ENCODE data around the gene HLCS. TPM values are rescaled to one million over a fixed set of nuclear protein-coding genes. Genes with fewer than 3 reads are reported as not detected.

The HLCS gene
- polyA plus RNA-seq, 1 of the 3 experiments (the other 2 are of a cell fraction), result 13.0 TPM

- H4K20me1 ChIP-seq (ENCODE audit: insufficient read depth), result no peaks in the 10 kb centered on the region
- H2AFZ ChIP-seq (ENCODE audit: low read depth), result no peak overlapping the region
- H3K4me2 ChIP-seq, result no peak overlapping the region
- peaks cover 18% of the 10 kb centered on the region for H3K9me3 ChIP-seq
- no peaks in the 10 kb centered on the region for H3F3A ChIP-seq (replicated peaks; ENCODE audit: insufficient read depth)
- H3K4me1 ChIP-seq (ENCODE audit: control insufficient read depth in 1 of 2, insufficient read depth in 2 of 2, low read depth in 1 of 2, low read length in 1 of 2), result no peaks in the 10 kb centered on the region
- no peak for DNase-seq
- WGBS (ENCODE audit: low lambda C conversion rate), result 100% methylated on average over 7 of the region's 12 CpGs
- H3K9me2 ChIP-seq, result no peaks in the 10 kb centered on the region
- ChIA-PET POLR2A (no interaction called here), CTCF (no interaction called here)
- H3K27ac ChIP-seq (ENCODE audit: low read depth in 2 of 2, low read length in 1 of 2), result no peak overlapping the region
- no peaks in the 10 kb centered on the region for H3K79me2 ChIP-seq (ENCODE audit: insufficient read depth)
- H3K9ac ChIP-seq, result no peak overlapping the region
- no peaks in the 10 kb centered on the region for H3K27me3 ChIP-seq (ENCODE audit: insufficient read depth)
- TF ChIP-seq, protein P1, sequence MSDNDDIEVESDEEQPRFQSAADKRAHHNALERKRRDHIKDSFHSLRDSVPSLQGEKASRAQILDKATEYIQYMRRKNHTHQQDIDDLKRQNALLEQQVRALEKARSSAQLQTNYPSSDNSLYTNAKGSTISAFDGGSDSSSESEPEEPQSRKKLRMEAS (IDR thresholded peaks at IDR 0.05; ENCODE audit: low read depth), result no peak
- TF ChIP-seq GATA2 (CRISPR knock-in tag; IDR thresholded peaks at IDR 0.05) (no peak), EP300 (IDR thresholded peaks at IDR 0.05; ENCODE audit: borderline replicate concordance in 1 of 2, low read depth in 1 of 2, low read length in 1 of 2) (no peak), EZH2phosphoT487 (IDR thresholded peaks at IDR 0.05; ENCODE audit: borderline replicate concordance, low read depth) (no peak), RAD21 (IDR thresholded peaks at IDR 0.05; ENCODE audit: low read length) (no peak), POLR2AphosphoS5 (IDR thresholded peaks at IDR 0.05; ENCODE audit: low read depth, low read length) (no peak), NFIC (IDR thresholded peaks at IDR 0.05; ENCODE audit: borderline replicate concordance) (no peak), YY1 (IDR thresholded peaks at IDR 0.05; ENCODE audit: low read depth) (no peak), RFX5 (IDR thresholded peaks at IDR 0.05; ENCODE audit: low read length) (no peak), TCF12 (IDR thresholded peaks at IDR 0.05) (no peak)
- TF ChIP-seq, protein P2, sequence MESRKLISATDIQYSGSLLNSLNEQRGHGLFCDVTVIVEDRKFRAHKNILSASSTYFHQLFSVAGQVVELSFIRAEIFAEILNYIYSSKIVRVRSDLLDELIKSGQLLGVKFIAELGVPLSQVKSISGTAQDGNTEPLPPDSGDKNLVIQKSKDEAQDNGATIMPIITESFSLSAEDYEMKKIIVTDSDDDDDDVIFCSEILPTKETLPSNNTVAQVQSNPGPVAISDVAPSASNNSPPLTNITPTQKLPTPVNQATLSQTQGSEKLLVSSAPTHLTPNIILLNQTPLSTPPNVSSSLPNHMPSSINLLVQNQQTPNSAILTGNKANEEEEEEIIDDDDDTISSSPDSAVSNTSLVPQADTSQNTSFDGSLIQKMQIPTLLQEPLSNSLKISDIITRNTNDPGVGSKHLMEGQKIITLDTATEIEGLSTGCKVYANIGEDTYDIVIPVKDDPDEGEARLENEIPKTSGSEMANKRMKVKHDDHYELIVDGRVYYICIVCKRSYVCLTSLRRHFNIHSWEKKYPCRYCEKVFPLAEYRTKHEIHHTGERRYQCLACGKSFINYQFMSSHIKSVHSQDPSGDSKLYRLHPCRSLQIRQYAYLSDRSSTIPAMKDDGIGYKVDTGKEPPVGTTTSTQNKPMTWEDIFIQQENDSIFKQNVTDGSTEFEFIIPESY (IDR thresholded peaks at IDR 0.05; ENCODE audit: borderline replicate concordance, low read depth), result no peak
- TF ChIP-seq, protein P3, sequence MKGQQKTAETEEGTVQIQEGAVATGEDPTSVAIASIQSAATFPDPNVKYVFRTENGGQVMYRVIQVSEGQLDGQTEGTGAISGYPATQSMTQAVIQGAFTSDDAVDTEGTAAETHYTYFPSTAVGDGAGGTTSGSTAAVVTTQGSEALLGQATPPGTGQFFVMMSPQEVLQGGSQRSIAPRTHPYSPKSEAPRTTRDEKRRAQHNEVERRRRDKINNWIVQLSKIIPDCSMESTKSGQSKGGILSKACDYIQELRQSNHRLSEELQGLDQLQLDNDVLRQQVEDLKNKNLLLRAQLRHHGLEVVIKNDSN (IDR thresholded peaks at IDR 0.05; ENCODE audit: borderline replicate concordance, low read depth), result no peak
- TF ChIP-seq, protein P4, sequence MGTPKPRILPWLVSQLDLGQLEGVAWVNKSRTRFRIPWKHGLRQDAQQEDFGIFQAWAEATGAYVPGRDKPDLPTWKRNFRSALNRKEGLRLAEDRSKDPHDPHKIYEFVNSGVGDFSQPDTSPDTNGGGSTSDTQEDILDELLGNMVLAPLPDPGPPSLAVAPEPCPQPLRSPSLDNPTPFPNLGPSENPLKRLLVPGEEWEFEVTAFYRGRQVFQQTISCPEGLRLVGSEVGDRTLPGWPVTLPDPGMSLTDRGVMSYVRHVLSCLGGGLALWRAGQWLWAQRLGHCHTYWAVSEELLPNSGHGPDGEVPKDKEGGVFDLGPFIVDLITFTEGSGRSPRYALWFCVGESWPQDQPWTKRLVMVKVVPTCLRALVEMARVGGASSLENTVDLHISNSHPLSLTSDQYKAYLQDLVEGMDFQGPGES (IDR thresholded peaks at IDR 0.05; ENCODE audit: low read depth, low read length), result no peak
- H3K36me3 ChIP-seq (replicated peaks in 1 of 2; ENCODE audit: control insufficient read depth in 1 of 2, insufficient read depth in 2 of 2, low read length in 1 of 2), result peaks cover 0 to 20% of the 10 kb centered on the region in 2 experiments
- H3K4me3 ChIP-seq (ENCODE audit: low read depth in 2 of 2, low read length in 1 of 2), result no peak overlapping the region
Measured at GRCh38 chr21:36874665-36875064, 91.8 kb downstream of the HLCS start.

- H3K4me3 ChIP-seq (ENCODE audit: low read depth in 2 of 2, low read length in 1 of 2), result no peak overlapping the region
- no peak overlapping the region for H3K9ac ChIP-seq
- H3K79me2 ChIP-seq (ENCODE audit: insufficient read depth), result no peaks in the 10 kb centered on the region
- no peaks in the 10 kb centered on the region for H3K9me2 ChIP-seq
- peaks cover 0 to 18% of the 10 kb centered on the region in 2 experiments for H3K36me3 ChIP-seq (replicated peaks in 1 of 2; ENCODE audit: control insufficient read depth in 1 of 2, insufficient read depth in 2 of 2, low read length in 1 of 2)
- H3K27me3 ChIP-seq (ENCODE audit: insufficient read depth), result no peaks in the 10 kb centered on the region
- 92% methylated on average over 1 of the region's 1 CpG for WGBS (ENCODE audit: low lambda C conversion rate)
- H3K4me1 ChIP-seq (ENCODE audit: control insufficient read depth in 1 of 2, insufficient read depth in 2 of 2, low read depth in 1 of 2, low read length in 1 of 2), result no peaks in the 10 kb centered on the region
- no peak overlapping the region for H3K4me2 ChIP-seq
- POLR2A ChIA-PET, result no interaction called here
- DNase-seq, result no peak
- H3K9me3 ChIP-seq, result peaks cover 16% of the 10 kb centered on the region
- no peak overlapping the region for H2AFZ ChIP-seq (ENCODE audit: low read depth)
- H3F3A ChIP-seq (replicated peaks; ENCODE audit: insufficient read depth), result no peaks in the 10 kb centered on the region
- no peak overlapping the region for H3K27ac ChIP-seq (ENCODE audit: low read depth in 2 of 2, low read length in 1 of 2)
- no peaks in the 10 kb centered on the region for H4K20me1 ChIP-seq (ENCODE audit: insufficient read depth)
- CTCF ChIA-PET, result no interaction called here
- TF ChIP-seq MEF2A (IDR thresholded peaks at IDR 0.05; ENCODE audit: borderline replicate concordance, low read depth) (no peak), CHD2 (IDR thresholded peaks at IDR 0.05; ENCODE audit: low read length, partially characterized antibody) (no peak), FOXJ3 (CRISPR knock-in tag; IDR thresholded peaks at IDR 0.05) (no peak), ELF1 (IDR thresholded peaks at IDR 0.05) (no peak), GABPA (IDR thresholded peaks at IDR 0.05; ENCODE audit: low read depth) (no peak), RXRA (IDR thresholded peaks at IDR 0.05; ENCODE audit: borderline replicate concordance, low read depth) (no peak), GATA2 (CRISPR knock-in tag; IDR thresholded peaks at IDR 0.05) (no peak), FOSL2 (IDR thresholded peaks at IDR 0.05; ENCODE audit: borderline replicate concordance, low read depth) (no peak), RAD21 (IDR thresholded peaks at IDR 0.05; ENCODE audit: low read length) (no peak)
- TF ChIP-seq, protein P3 (IDR thresholded peaks at IDR 0.05; ENCODE audit: borderline replicate concordance, low read depth), result no peak
- TF ChIP-seq, protein P4 (IDR thresholded peaks at IDR 0.05; ENCODE audit: low read depth, low read length), result no peak
- TF ChIP-seq, protein P5, sequence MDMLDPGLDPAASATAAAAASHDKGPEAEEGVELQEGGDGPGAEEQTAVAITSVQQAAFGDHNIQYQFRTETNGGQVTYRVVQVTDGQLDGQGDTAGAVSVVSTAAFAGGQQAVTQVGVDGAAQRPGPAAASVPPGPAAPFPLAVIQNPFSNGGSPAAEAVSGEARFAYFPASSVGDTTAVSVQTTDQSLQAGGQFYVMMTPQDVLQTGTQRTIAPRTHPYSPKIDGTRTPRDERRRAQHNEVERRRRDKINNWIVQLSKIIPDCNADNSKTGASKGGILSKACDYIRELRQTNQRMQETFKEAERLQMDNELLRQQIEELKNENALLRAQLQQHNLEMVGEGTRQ (IDR thresholded peaks at IDR 0.05; ENCODE audit: borderline replicate concordance, low read depth, low read length), result no peak
- TF ChIP-seq, protein P1 (IDR thresholded peaks at IDR 0.05; ENCODE audit: low read depth), result no peak
Measured at GRCh38 chr21:36873513-36873912, 93.0 kb downstream of the HLCS start.
